Activated CD4-positive, alpha-beta memory T cell treated with anti-CD3 and anti-CD28 coated beads for 36 hours (primary cell): ENCODE measurements around the gene C5orf46. TPM values are rescaled to one million over a fixed set of nuclear protein-coding genes. Genes with fewer than 3 reads are reported as not detected.

Experiments used
- CTCF ChIA-PET: fragments of 350-600 bp; sonication (Branson Sonifier 250); formaldehyde crosslinking; loops from one replicate; lab custom pipeline; 2021; ENCODE audit warnings: antibody characterized with exemption, inconsistent platforms; lab: Charles Lee
- POLR2A ChIA-PET: fragments of 350-600 bp; sonication (Branson Sonifier 250); formaldehyde crosslinking; loops from one replicate; lab custom pipeline; 2021; ENCODE audit warnings: antibody characterized with exemption; lab: Charles Lee
- DNase-seq: peaks from one replicate; pipeline ENCODE4 v3.0.0-alpha.2; 2020
- H3K27ac Mint-ChIP-seq: one replicate; pipeline ENCODE4 v1.8.0; 2021; ENCODE audit warnings: mixed read lengths
- H3K27me3 Mint-ChIP-seq: one replicate; pipeline ENCODE4 v1.8.0; 2021; ENCODE audit warnings: mixed read lengths
- H3K36me3 Mint-ChIP-seq: one replicate; pipeline ENCODE4 v1.8.0; 2021; ENCODE audit warnings: mixed read lengths
- H3K4me1 Mint-ChIP-seq: one replicate; pipeline ENCODE4 v1.8.0; 2021; ENCODE audit warnings: low read depth, mixed read lengths
- H3K4me3 Mint-ChIP-seq: one replicate; pipeline ENCODE4 v1.8.0; 2021; ENCODE audit warnings: mild to moderate bottlenecking, mixed read lengths
- H3K9me3 Mint-ChIP-seq: one replicate; pipeline ENCODE4 v1.8.0; 2021; ENCODE audit warnings: mixed read lengths
- intact Hi-C: fragments of 100-400 bp; cut with micrococcal nuclease; formaldehyde crosslinking; loops from one replicate; pipeline ENCODE4 v1.15.1; 2023
- total RNA-seq, 2 experiments: library from RNA; stranded (reverse); gene quantifications; one replicate each; pipeline ENCODE4 v1.2.3, GENCODE V29; 2021

The C5orf46 gene
- total RNA-seq, 2 experiments from 2014 or later, result not detected

DNA sequence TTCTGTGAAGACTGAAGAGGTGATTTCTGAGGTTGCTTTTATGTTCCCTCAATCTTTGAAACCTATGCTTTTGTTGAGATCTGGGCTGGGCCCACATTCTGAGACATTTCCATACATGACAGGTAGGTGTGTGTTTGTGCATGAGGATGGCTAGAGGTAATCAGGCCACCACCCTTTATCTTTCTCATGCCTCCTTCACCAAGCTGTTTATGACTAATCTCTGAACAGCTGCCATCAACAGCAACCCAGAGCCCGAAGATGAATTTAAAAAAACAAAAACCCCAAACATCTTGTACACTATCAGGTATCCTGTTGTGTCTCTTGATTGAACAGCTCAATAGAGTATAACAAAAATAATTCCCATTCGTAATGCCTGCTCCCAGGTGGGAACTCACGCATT lies 12.6 kb upstream of the C5orf46 start:
- Mint-ChIP-seq H3K27ac (no peak overlapping the region), H3K4me3 (no peak overlapping the region), H3K9me3 (no peaks in the 10 kb centered on the region), H3K4me1 (no peaks in the 10 kb centered on the region), H3K27me3 (peaks cover 2% of the 10 kb centered on the region), H3K36me3 (no peaks in the 10 kb centered on the region)
- CTCF ChIA-PET, result no interaction called here
- intact Hi-C loops, result no loop called here
- POLR2A ChIA-PET, result no interaction called here
- no peak for DNase-seq

- intact Hi-C loops, result no loop called here
These were observed 11.9 kb upstream of the C5orf46 start for GRCh38 chr5:147918101-147918685.

DNA sequence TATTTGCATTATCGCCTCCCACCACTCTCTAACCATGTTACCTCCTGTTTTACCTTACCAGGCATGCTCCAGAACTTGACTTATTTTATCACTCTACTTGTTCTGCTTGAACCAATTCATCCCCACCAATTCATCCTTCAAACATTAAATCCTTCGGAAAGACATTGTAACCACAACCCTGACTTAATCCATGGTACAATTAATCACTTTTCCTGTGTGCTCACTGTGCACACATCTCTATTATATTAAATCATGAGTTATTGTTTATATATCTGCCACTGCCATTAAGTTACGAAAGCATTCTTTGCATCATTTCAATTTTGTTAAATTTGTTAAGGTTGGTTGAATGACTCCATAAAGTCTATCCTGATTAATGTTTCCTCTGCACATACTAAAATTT lies 7.4 kb upstream of the C5orf46 start:
- Mint-ChIP-seq H3K27ac (no peak overlapping the region), H3K36me3 (no peaks in the 10 kb centered on the region), H3K9me3 (no peaks in the 10 kb centered on the region), H3K4me3 (no peak overlapping the region), H3K27me3 (peaks cover 4% of the 10 kb centered on the region), H3K4me1 (no peaks in the 10 kb centered on the region)
- CTCF ChIA-PET, result no interaction called here
- POLR2A ChIA-PET, result no interaction called here
- intact Hi-C loops, result no loop called here
- DNase-seq, result no peak

More at GRCh38 chr5:147918101-147918685, 11.9 kb upstream of the C5orf46 start:
- H3K27ac Mint-ChIP-seq, result no peak overlapping the region
- no peaks in the 10 kb centered on the region for H3K9me3 Mint-ChIP-seq
- peaks cover 4% of the 10 kb centered on the region for H3K27me3 Mint-ChIP-seq
- no peak overlapping the region for H3K4me3 Mint-ChIP-seq
- H3K4me1 Mint-ChIP-seq, result no peaks in the 10 kb centered on the region
- no peaks in the 10 kb centered on the region for H3K36me3 Mint-ChIP-seq
- ChIA-PET CTCF (no interaction called here), POLR2A (no interaction called here)
- DNase-seq, result no peak

- H3K4me1 Mint-ChIP-seq, result no peaks in the 10 kb centered on the region
- H3K27ac Mint-ChIP-seq, result no peak overlapping the region
- CTCF ChIA-PET, result no interaction called here
These were observed 5.7 kb upstream of the C5orf46 start for GRCh38 chr5:147912011-147912410.

DNA sequence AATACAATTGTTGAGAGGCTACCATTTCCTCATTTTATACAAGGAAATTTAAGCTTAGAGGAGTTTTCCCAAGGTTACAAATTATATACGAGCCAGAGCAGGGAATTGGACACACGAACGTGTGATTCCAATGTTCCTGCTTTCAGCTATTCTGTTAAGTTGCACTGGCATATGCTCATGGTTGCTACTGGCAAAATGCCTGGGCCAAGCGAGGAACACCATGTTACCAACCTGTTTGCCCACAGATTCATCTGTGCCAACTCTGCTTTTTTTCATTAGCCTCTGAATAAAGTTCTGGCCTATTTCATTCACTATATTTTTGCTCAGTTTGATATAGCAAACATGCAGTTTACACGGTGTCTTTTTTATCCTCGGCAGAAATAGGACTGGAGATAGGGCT lies 5.1 kb upstream of the C5orf46 start:
- intact Hi-C loops, result no loop called here
- Mint-ChIP-seq H3K4me1 (no peaks in the 10 kb centered on the region), H3K4me3 (no peak overlapping the region), H3K27me3 (peaks cover 2% of the 10 kb centered on the region), H3K36me3 (no peaks in the 10 kb centered on the region), H3K27ac (no peak overlapping the region), H3K9me3 (no peaks in the 10 kb centered on the region)
- CTCF ChIA-PET, result no interaction called here
- POLR2A ChIA-PET, result no interaction called here
- no peak for DNase-seq

More at GRCh38 chr5:147912011-147912410, 5.7 kb upstream of the C5orf46 start:
- H3K27me3 Mint-ChIP-seq, result peaks cover 4% of the 10 kb centered on the region
- intact Hi-C loops, result no loop called here
- H3K9me3 Mint-ChIP-seq, result no peaks in the 10 kb centered on the region
- no peak overlapping the region for H3K4me3 Mint-ChIP-seq
- POLR2A ChIA-PET, result no interaction called here
- no peak for DNase-seq
- H3K36me3 Mint-ChIP-seq, result no peaks in the 10 kb centered on the region

DNA sequence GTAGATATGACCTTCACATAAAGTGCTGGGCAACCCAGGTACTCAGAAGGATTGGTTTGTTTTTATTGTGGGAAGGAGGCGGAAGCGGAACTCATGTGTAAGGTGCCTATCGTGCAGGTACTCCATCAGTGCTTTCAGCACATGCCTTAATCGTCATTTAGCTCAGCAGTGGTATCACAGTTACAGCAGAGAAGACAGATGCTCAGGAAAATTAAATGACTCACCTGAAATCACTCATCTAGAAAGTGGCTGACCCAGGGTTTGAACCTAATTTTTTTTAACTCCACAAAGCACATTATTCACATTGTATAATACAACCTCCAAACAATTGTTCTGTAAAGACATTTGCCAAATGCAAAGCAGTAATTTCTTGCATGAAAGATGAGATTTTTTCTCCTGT lies 2.2 kb downstream of the C5orf46 start:
- no peak for DNase-seq
- POLR2A ChIA-PET, result no interaction called here
- Mint-ChIP-seq H3K4me3 (no peak overlapping the region), H3K27ac (no peak overlapping the region), H3K9me3 (no peaks in the 10 kb centered on the region), H3K4me1 (no peaks in the 10 kb centered on the region), H3K27me3 (no peaks in the 10 kb centered on the region), H3K36me3 (no peaks in the 10 kb centered on the region)
- CTCF ChIA-PET, result no interaction called here
- intact Hi-C loops, result no loop called here

- no peaks in the 10 kb centered on the region for H3K36me3 Mint-ChIP-seq
- intact Hi-C loops, result no loop called here
- ChIA-PET CTCF (no interaction called here), POLR2A (no interaction called here)
- H3K4me3 Mint-ChIP-seq, result no peak overlapping the region
- no peaks in the 10 kb centered on the region for H3K4me1 Mint-ChIP-seq
- no peaks in the 10 kb centered on the region for H3K27me3 Mint-ChIP-seq
- no peak overlapping the region for H3K27ac Mint-ChIP-seq
- no peak for DNase-seq
- H3K9me3 Mint-ChIP-seq, result no peaks in the 10 kb centered on the region
These were observed 3.7 kb downstream of the C5orf46 start for GRCh38 chr5:147902609-147903115.

DNA sequence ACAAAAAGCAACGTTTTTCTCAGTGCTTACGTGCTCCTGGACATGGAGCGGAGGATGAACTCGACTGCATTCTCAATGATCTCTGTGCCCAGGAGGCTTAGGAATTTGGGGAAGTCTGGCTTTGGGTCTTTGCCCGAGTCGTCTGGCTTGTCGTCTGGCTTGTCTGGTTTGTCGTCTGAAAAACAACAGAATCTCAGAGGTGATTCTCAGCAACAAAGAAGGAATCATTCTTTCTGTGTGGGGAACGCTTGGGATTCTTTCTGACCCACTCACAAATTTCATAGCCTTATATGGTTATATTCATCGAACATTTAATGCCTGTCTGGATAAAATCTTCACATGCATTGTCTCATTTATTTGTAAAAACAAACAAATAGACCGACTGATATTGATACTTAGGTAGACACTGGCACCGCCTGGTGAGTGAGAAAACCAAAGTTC lies 4.7 kb downstream of the C5orf46 start:
- ChIA-PET POLR2A (no interaction called here), CTCF (no interaction called here)
- DNase-seq, result no peak
- no peaks in the 10 kb centered on the region for H3K27me3 Mint-ChIP-seq
- no peaks in the 10 kb centered on the region for H3K9me3 Mint-ChIP-seq
- intact Hi-C loops, result no loop called here
- H3K4me3 Mint-ChIP-seq, result no peak overlapping the region
- H3K27ac Mint-ChIP-seq, result no peak overlapping the region
- no peaks in the 10 kb centered on the region for H3K4me1 Mint-ChIP-seq
- H3K36me3 Mint-ChIP-seq, result no peaks in the 10 kb centered on the region

DNA sequence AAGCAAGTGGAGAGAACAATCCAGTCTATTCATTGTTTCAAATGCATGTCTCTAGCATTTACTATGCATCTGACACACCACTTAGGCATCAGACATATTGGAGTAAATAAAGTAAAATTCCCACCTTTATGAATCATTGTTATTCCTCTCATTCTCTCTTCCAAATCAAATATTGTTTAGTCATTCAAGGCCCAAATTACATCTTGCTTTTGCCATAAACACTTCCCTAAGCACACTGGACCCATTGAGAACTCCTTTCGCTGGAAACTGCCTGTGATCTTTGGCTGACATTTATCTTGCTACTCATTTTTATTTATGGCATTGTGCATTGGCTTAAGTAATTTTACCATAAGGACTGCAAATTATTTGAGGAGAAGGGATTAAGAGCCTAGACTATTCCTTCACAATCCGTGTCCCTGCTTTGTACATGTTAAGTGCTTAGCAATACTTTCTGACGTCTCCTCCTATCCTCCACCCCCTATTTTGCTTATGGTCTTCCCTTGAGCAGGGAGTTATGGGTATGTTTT lies 7.4 kb downstream of the C5orf46 start:
- intact Hi-C loops, result no loop called here
- CTCF ChIA-PET, result no interaction called here

GRCh38 chr5:147895864-147896263 lies 10.5 kb downstream of the C5orf46 start:
- ChIA-PET POLR2A (no interaction called here), CTCF (no interaction called here)
- H3K9me3 Mint-ChIP-seq, result no peaks in the 10 kb centered on the region
- no peak overlapping the region for H3K4me3 Mint-ChIP-seq
- no peaks in the 10 kb centered on the region for H3K27me3 Mint-ChIP-seq
- no peak overlapping the region for H3K27ac Mint-ChIP-seq
- H3K36me3 Mint-ChIP-seq, result no peaks in the 10 kb centered on the region
- intact Hi-C loops, result no loop called here
- no peaks in the 10 kb centered on the region for H3K4me1 Mint-ChIP-seq
- no peak for DNase-seq

More for the DNA sequence above, 7.4 kb downstream of the C5orf46 start:
- Mint-ChIP-seq H3K4me1 (no peaks in the 10 kb centered on the region), H3K4me3 (no peak overlapping the region), H3K36me3 (no peaks in the 10 kb centered on the region), H3K27me3 (no peaks in the 10 kb centered on the region), H3K9me3 (no peaks in the 10 kb centered on the region), H3K27ac (no peak overlapping the region)
- no peak for DNase-seq
- POLR2A ChIA-PET, result no interaction called here

- Mint-ChIP-seq H3K4me3 (no peak overlapping the region), H3K9me3 (no peaks in the 10 kb centered on the region), H3K27ac (no peak overlapping the region), H3K4me1 (no peaks in the 10 kb centered on the region), H3K27me3 (no peaks in the 10 kb centered on the region), H3K36me3 (no peaks in the 10 kb centered on the region)
- CTCF ChIA-PET, result no interaction called here
- POLR2A ChIA-PET, result no interaction called here
- no peak for DNase-seq
- intact Hi-C loops, result no loop called here
These were observed 12.5 kb downstream of the C5orf46 start for GRCh38 chr5:147893820-147894219.

DNA sequence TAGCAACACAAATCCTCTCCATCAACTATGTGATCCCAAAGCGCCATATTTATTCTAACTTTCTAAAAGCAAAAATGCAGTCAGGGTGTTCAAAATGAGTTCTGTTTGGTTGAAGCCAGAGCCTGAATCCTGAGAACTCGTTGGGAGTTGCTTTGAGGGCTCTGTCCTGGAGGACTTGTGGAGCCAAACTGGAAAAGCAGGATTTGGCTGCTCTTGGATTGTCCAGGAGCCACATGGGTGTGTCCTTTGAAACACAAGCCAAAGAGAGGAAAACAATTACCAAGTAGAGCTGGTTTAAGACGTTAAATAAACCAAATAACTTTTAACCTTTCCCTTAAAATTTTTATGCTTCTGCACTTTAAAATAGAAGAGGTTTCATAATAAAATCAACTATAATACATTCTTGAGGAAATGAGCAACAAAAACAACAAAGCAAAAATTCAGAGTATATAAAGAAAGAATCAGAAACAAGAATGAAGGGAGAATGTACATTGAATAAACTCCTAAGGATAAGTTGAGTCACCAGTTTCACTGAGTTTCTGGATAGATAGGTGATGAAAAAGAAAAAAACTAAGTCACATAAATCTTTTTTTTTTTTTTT lies 13.5 kb downstream of the C5orf46 start:
- H3K27me3 Mint-ChIP-seq, result no peaks in the 10 kb centered on the region
- ChIA-PET CTCF (no interaction called here), POLR2A (no interaction called here)
- no peak overlapping the region for H3K4me3 Mint-ChIP-seq
- intact Hi-C loops, result no loop called here
- H3K27ac Mint-ChIP-seq, result no peak overlapping the region
- H3K4me1 Mint-ChIP-seq, result no peaks in the 10 kb centered on the region
- DNase-seq, result no peak
- H3K9me3 Mint-ChIP-seq, result no peaks in the 10 kb centered on the region
- H3K36me3 Mint-ChIP-seq, result no peaks in the 10 kb centered on the region

GRCh38 chr5:147887930-147888329 lies 18.4 kb downstream of the C5orf46 start:
- Mint-ChIP-seq H3K27me3 (no peaks in the 10 kb centered on the region), H3K4me3 (no peak overlapping the region), H3K27ac (no peak overlapping the region), H3K9me3 (no peaks in the 10 kb centered on the region), H3K4me1 (no peaks in the 10 kb centered on the region), H3K36me3 (no peaks in the 10 kb centered on the region)
- CTCF ChIA-PET, result interaction anchor here (0.6 kb wide), 1 partner anchor 43 kb away, joined by 4 read pairs; no protein-coding TSS in a partner anchor
- POLR2A ChIA-PET, result no interaction called here
- intact Hi-C loops, result no loop called here
- no peak for DNase-seq
